Measurements from ENCODE around the gene SMG6.

Gene SMG6

GRCh38 chr17:2068519-2069051, 235.0 kb downstream of the SMG6 start:
- Histone ChIP-seq H3K9me3 (ENCODE audit: control insufficient read depth, low read length) (no peaks in the 10 kb centered on the region), H3K4me3 (ENCODE audit: insufficient read depth, low read depth, low read length) (no peak overlapping the region), H3K27me3 (ENCODE audit: control insufficient read depth, insufficient read depth, low read length, poor library complexity, severe bottlenecking) (no peaks in the 10 kb centered on the region), H3K4me1 (ENCODE audit: control insufficient read depth, insufficient read depth, low read length) (peaks cover 4% of the 10 kb centered on the region), H3K36me3 (ENCODE audit: control insufficient read depth, insufficient read depth, low read length) (peaks cover 15% of the 10 kb centered on the region), H3K27ac (ENCODE audit: insufficient read depth, low read depth, low read length, poor library complexity, severe bottlenecking) (no peak overlapping the region)
- 92 to 94% methylated on average over 15 of the region's 15 CpGs for WGBS, 2 experiments

- peaks cover 4% of the 10 kb centered on the region for H3K4me1 ChIP-seq (ENCODE audit: control insufficient read depth, insufficient read depth, low read length)
- no peak overlapping the region for H3K4me3 ChIP-seq (ENCODE audit: insufficient read depth, low read depth, low read length)
- no peaks in the 10 kb centered on the region for H3K9me3 ChIP-seq (ENCODE audit: control insufficient read depth, low read length)
- H3K27ac ChIP-seq (ENCODE audit: insufficient read depth, low read depth, low read length, poor library complexity, severe bottlenecking): no peak overlapping the region
- peaks cover 15% of the 10 kb centered on the region for H3K36me3 ChIP-seq (ENCODE audit: control insufficient read depth, insufficient read depth, low read length)
- H3K27me3 ChIP-seq (ENCODE audit: control insufficient read depth, insufficient read depth, low read length, poor library complexity, severe bottlenecking): no peaks in the 10 kb centered on the region
- WGBS, 2 experiments: 92 to 93% methylated on average over 6 of the region's 6 CpGs
Observed at GRCh38 chr17:2068031-2068518, 235.5 kb downstream of the SMG6 start.

DNA sequence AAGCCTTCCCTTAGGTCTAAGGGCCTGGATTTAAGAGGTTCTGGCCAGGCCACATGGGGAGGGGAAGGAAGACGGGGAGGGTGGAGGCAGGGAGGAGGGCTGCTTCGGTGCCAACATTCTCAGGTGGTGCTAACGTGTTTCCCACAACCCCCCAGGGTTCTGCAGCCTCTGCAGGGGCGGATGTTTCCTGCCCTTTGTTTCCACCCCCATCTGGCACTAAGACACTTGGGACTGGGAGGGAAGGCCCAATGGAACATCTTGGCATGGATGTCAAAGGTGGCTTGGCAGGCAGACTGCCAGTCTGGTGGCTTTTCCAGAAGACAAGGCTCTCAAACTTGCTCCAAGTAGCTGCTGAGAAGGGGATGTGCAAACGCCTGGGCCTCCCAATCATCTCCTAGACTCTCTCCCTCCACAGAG, 236.0 kb downstream of the SMG6 start:
- H3K4me1 ChIP-seq (ENCODE audit: control insufficient read depth, insufficient read depth, low read length): peaks cover 4% of the 10 kb centered on the region
- H3K27me3 ChIP-seq (ENCODE audit: control insufficient read depth, insufficient read depth, low read length, poor library complexity, severe bottlenecking): no peaks in the 10 kb centered on the region
- H3K9me3 ChIP-seq (ENCODE audit: control insufficient read depth, low read length): no peaks in the 10 kb centered on the region
- peaks cover 15% of the 10 kb centered on the region for H3K36me3 ChIP-seq (ENCODE audit: control insufficient read depth, insufficient read depth, low read length)
- 85 to 87% methylated on average over 5 of the region's 5 CpGs for WGBS, 2 experiments
- no peak overlapping the region for H3K4me3 ChIP-seq (ENCODE audit: insufficient read depth, low read depth, low read length)
- no peak overlapping the region for H3K27ac ChIP-seq (ENCODE audit: insufficient read depth, low read depth, low read length, poor library complexity, severe bottlenecking)

DNA sequence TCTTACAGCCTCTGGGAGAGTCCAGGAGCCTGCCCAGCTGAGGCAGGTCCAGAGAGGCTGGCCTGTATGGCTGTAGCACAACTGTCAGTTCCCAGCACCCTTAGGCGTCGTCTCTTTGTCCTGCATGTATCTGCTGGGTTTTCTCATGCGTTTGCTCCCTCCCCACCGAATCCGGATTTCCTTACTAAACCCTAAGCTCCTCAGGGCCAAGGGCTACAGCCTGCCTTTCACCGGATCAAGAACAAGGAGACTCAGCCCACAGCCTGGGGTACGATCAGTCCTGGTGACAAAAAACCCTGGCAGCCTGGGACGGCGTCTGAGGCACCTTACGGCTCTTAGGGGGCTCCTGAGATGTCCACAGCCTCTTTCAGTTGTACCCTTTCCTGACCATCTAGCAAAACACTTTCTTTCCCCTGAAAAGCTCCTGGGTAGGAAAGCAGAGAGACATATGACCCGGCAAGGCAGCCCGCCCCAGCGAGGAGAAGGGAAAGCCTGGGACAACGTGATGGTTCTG, 236.5 kb downstream of the SMG6 start:
- no peak overlapping the region for H3K4me3 ChIP-seq (ENCODE audit: insufficient read depth, low read depth, low read length)
- no peaks in the 10 kb centered on the region for H3K9me3 ChIP-seq (ENCODE audit: control insufficient read depth, low read length)
- WGBS, 2 experiments: 92 to 93% methylated on average over 14 of the region's 14 CpGs
- H3K36me3 ChIP-seq (ENCODE audit: control insufficient read depth, insufficient read depth, low read length): peaks cover 15% of the 10 kb centered on the region
- no peaks in the 10 kb centered on the region for H3K27me3 ChIP-seq (ENCODE audit: control insufficient read depth, insufficient read depth, low read length, poor library complexity, severe bottlenecking)
- H3K27ac ChIP-seq (ENCODE audit: insufficient read depth, low read depth, low read length, poor library complexity, severe bottlenecking): no peak overlapping the region
- peaks cover 4% of the 10 kb centered on the region for H3K4me1 ChIP-seq (ENCODE audit: control insufficient read depth, insufficient read depth, low read length)

DNA sequence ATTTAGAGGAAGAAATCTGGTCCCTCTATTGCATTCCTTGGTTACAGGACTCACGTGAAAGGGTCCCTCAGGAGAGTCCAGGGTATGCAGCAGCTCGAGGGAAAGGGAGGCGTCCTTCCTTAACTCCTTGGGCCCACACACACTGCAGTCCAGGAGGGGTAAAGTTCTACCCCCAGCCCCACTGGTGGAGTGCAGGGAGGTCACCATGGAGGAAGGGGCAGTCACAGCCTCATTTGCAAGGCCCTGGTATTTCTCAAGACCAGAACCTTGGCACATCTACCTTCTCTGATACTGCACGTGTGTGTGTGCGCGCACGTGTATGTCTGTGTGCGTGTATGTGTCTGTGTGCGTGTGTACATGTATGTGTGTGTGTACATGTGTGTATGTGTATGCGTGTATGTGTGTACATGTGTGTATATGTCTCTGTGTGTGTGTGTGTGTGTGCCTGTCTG, 237.6 kb downstream of the SMG6 start:
- no peak overlapping the region for H3K4me3 ChIP-seq (ENCODE audit: insufficient read depth, low read depth, low read length)
- H3K27me3 ChIP-seq (ENCODE audit: control insufficient read depth, insufficient read depth, low read length, poor library complexity, severe bottlenecking): peaks cover 4% of the 10 kb centered on the region
- peaks cover 4% of the 10 kb centered on the region for H3K4me1 ChIP-seq (ENCODE audit: control insufficient read depth, insufficient read depth, low read length)
- H3K36me3 ChIP-seq (ENCODE audit: control insufficient read depth, insufficient read depth, low read length): peaks cover 12% of the 10 kb centered on the region
- no peak overlapping the region for H3K27ac ChIP-seq (ENCODE audit: insufficient read depth, low read depth, low read length, poor library complexity, severe bottlenecking)
- no peaks in the 10 kb centered on the region for H3K9me3 ChIP-seq (ENCODE audit: control insufficient read depth, low read length)
- WGBS, 2 experiments: 94 to 96% methylated on average over 10 of the region's 10 CpGs

DNA sequence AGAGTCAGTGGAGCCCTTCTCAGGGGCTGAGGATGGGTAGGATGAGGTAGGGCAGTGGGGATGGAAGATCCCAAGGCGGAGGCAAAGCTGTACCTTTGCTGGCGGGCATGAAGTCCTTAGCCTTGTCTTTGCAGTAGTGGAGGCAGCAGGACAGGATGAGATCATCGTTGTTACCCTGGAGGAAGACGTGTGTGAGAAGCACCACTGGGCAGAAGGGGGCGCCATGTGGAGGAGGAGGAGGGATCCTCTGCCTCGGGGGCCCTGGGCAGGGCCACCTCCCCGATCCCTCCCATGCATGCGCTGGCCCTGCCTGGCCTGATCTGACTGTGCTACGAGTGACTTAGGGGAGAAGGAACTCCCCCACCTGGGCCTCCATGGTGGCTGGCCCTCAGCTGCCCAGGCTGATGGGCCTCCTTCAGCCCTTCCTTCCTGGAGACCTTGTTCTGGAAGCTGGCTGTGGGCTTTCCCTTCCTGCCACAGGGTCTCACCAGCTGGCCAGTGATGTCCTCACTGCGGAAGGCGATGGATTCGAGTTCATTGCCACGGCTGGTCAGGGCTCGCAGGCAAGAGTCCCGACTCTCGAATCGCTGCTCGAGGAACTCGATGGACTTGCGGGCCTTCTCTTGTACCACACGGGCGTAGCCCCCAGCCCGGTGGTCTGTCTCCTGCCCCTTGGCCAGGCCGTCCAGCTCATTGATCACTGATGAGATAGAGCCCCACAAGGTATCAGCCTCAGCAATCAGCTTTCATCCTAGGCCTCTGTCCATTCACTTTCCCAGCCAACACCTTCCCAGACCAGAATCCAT, 238.4 kb downstream of the SMG6 start:
- H3K27me3 ChIP-seq (ENCODE audit: control insufficient read depth, insufficient read depth, low read length, poor library complexity, severe bottlenecking): peaks cover 11% of the 10 kb centered on the region
- H3K36me3 ChIP-seq (ENCODE audit: control insufficient read depth, insufficient read depth, low read length): peaks cover 12% of the 10 kb centered on the region
- no peak overlapping the region for H3K4me3 ChIP-seq (ENCODE audit: insufficient read depth, low read depth, low read length)
- no peaks in the 10 kb centered on the region for H3K9me3 ChIP-seq (ENCODE audit: control insufficient read depth, low read length)
- peaks cover 4% of the 10 kb centered on the region for H3K4me1 ChIP-seq (ENCODE audit: control insufficient read depth, insufficient read depth, low read length)
- WGBS, 2 experiments: 88% methylated on average over 24 of the region's 24 CpGs
- no peak overlapping the region for H3K27ac ChIP-seq (ENCODE audit: insufficient read depth, low read depth, low read length, poor library complexity, severe bottlenecking)

DNA sequence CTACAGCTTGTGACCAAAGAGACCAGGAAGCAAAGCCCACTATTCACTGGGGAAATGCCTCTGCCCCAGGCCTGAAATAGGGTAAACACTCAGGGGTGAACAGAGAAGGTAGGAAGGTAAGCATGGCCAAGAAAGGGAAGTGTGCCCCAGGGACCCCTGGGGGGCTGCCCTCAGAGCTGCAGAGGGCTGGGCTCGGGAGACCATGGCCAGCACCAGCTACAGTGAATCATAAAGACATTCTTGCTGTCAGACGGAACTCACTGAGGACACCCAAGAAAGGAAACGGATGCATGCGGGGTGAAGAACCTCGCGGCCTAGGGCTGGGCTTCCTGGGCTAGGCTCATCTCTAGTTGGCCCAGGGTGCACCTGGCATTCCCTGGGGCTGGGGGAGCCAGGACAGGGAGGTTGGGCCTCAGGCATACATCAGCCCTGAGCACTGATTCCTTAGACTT, 239.0 kb downstream of the SMG6 start:
- Histone ChIP-seq H3K4me3 (ENCODE audit: insufficient read depth, low read depth, low read length) (no peak overlapping the region), H3K4me1 (ENCODE audit: control insufficient read depth, insufficient read depth, low read length) (peaks cover 4% of the 10 kb centered on the region), H3K27ac (ENCODE audit: insufficient read depth, low read depth, low read length, poor library complexity, severe bottlenecking) (no peak overlapping the region), H3K9me3 (ENCODE audit: control insufficient read depth, low read length) (no peaks in the 10 kb centered on the region), H3K27me3 (ENCODE audit: control insufficient read depth, insufficient read depth, low read length, poor library complexity, severe bottlenecking) (peaks cover 18% of the 10 kb centered on the region), H3K36me3 (ENCODE audit: control insufficient read depth, insufficient read depth, low read length) (peaks cover 12% of the 10 kb centered on the region)
- 93 to 94% methylated on average over 6 of the region's 6 CpGs for WGBS, 2 experiments

- Histone ChIP-seq H3K4me3 (ENCODE audit: insufficient read depth, low read depth, low read length) (no peak overlapping the region), H3K9me3 (ENCODE audit: control insufficient read depth, low read length) (no peaks in the 10 kb centered on the region), H3K36me3 (ENCODE audit: control insufficient read depth, insufficient read depth, low read length) (peaks cover 12% of the 10 kb centered on the region), H3K4me1 (ENCODE audit: control insufficient read depth, insufficient read depth, low read length) (peaks cover 4% of the 10 kb centered on the region), H3K27ac (ENCODE audit: insufficient read depth, low read depth, low read length, poor library complexity, severe bottlenecking) (no peak overlapping the region), H3K27me3 (ENCODE audit: control insufficient read depth, insufficient read depth, low read length, poor library complexity, severe bottlenecking) (peaks cover 22% of the 10 kb centered on the region)
- WGBS, 2 experiments: 82 to 83% methylated on average over 5 of the region's 5 CpGs
Observed at GRCh38 chr17:2064147-2064489, 239.5 kb downstream of the SMG6 start.

DNA sequence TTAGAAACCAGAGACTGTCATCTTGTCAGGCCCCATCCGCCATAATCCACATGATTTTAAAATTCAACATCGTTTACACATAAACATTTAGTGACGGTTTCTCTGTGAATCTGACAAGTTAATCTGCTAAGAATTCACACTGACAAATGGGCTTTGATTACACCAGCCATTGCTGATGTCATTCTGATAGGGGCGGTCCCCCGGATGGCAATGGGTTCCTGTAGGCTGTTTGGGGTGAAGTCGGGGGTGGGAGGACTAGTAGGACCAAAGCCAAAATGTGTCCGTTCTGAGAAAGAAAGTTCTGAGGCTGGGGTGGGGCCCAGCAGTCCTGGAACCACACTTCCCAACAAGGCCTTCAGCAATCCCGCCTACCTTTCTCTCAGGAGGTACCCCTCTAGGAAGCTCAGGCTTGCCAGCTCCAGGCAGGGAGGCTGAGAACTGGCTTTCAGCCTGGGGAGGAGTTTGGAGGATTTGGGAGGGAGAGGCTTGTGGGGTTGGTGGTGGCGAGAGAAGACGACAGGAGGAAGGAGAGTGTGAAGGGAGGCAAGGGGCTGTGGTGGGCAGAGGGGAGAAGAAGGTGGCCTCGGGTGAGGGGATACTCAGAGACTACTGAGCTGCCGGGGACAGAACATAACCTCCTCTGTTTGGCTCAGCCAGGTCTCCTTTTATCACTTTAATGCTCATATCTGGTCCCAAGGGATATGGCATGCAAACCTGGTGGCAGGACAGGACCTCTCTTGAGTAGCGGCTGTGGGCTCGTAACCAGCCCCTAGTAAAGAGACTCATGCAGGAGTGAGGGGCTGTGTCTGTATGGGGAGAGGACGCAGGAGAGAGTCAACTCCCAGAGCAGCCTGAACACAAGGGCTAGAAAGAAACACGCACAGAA, 240.1 kb downstream of the SMG6 start:
- 89 to 90% methylated on average over 16 of the region's 16 CpGs for WGBS, 2 experiments
- Histone ChIP-seq H3K27ac (ENCODE audit: insufficient read depth, low read depth, low read length, poor library complexity, severe bottlenecking) (no peak overlapping the region), H3K9me3 (ENCODE audit: control insufficient read depth, low read length) (no peaks in the 10 kb centered on the region), H3K27me3 (ENCODE audit: control insufficient read depth, insufficient read depth, low read length, poor library complexity, severe bottlenecking) (peaks cover 28% of the 10 kb centered on the region), H3K36me3 (ENCODE audit: control insufficient read depth, insufficient read depth, low read length) (peaks cover 12% of the 10 kb centered on the region), H3K4me3 (ENCODE audit: insufficient read depth, low read depth, low read length) (no peak overlapping the region), H3K4me1 (ENCODE audit: control insufficient read depth, insufficient read depth, low read length) (peaks cover 4% of the 10 kb centered on the region)

All from ectodermal cell (in vitro differentiated cells).